Body of pancreas (tissue), 4 donors: Measurements from ENCODE around the gene SMARCA2.

Source experiments
- CTCF ChIP-seq, 7 experiments: fragments of 450-650 bp in 4 of 7; fragments of 200-600 bp in 3 of 7; sonication (generic) in 3 of 7; IDR thresholded peaks; one replicate each; pipeline ENCODE4 v1.5.1; 2016 to 2019; ENCODE audit warnings: antibody characterized with exemption in 7 of 7
- POLR2A ChIP-seq, 3 donors: fragments of 450-650 bp; IDR thresholded peaks; one replicate each; pipeline ENCODE4 v1.6.1; 2016; ENCODE audit warnings: antibody characterized with exemption in 3 of 3, mild to moderate bottlenecking in 2 of 3

DNA sequence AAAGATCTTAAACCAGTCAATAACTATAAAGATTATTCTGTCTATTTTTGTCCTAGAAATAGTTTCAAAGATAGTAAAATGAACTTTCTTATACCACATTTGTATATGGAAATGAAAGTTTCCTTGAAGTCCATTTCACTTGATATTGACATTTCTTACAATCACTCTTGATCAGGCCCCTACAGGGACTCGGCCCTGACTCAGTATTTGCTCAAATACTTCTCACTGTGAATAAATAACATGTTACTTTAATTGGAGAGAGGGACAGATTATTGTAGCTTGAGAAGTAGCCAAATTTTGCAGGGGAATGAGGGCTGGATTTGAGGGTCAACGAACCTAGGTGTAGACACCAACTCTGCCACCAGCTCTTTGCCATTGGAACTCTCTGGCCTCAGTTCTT is 25.6 kb upstream of the SMARCA2 start:
- TF ChIP-seq POLR2A (IDR thresholded peaks at IDR 0.05) (no peak), CTCF (IDR thresholded peaks at IDR 0.05) (no peak)
